ENCODE measurements around the gene EMC6.
"Not testable (repeated sequence)": the region's sequence is repeated elsewhere in the genome, so short reads cannot be mapped to it uniquely, and the experiment has no call there.

The EMC6 gene

GRCh38 chr17:3682033-3682432, 13.4 kb downstream of the EMC6 start:
- DNase-seq = no peak

DNA sequence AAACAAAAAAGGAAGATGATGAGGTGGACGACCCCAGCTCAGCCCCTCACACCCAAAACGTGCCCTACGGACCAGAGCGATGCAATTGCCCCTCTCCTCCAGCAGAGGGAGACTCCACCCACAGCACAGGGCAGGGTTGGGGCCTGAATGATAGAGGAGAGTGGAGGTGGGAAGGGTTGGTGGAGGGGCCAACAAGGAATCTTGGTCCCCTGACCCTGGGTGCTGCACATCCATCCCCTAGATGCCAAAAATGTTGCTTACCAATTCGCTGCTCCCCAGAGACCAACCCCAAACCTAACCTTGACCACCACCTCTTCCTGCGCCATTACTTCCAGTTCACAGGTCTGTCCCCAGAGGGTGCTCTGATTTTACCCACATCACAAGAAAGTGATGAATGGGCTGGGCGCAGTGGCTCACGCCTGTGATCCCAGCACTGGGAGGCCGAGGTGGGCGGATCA, 14.5 kb downstream of the EMC6 start:
- no peak for DNase-seq

DNA sequence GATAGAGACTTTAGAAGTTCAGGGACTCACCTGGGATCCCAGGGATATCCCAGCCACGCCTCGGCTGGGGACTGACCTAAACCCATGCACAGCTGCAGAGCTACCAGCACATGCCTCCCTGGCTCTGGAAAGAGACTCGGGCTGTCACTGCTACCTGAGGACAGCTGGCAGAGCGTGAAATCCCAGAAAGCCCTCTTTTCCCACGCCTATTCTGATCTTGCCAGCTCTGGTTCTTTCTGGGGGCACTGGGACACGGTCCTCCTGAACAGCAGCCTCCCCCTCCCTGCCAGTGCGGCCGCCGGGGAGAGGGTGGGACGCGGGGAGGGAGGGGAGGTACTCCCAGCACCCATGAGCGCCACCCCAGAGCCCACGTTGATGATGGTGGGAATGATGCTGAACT, 16.6 kb downstream of the EMC6 start:
- DNase-seq = no peak

GRCh38 chr17:3688027-3688553, 19.5 kb downstream of the EMC6 start:
- DNase-seq = no peak

DNA sequence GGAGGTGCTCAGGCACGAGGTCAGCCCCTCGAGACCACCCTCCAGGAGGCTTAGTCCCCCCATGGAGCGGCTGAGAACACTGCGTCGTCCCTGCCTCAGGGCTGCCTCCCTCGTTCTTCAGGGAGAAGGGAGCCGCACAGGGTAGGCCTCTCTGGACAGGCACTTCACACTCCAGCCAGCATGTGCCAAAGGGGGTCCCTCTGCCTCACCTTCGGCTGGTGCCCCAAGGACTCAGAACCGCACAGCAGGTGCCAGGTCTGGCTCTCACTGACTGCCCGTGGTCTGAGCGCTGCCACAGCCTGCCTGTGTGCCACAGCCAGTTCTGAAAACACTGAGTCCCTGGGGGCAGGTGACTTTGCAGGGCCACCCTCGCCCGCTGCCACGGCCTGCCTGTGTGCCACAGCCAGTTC, 20.2 kb downstream of the EMC6 start:
- no peak for DNase-seq

- no peak for DNase-seq
Observed at GRCh38 chr17:3689262-3690093, 20.9 kb downstream of the EMC6 start.

GRCh38 chr17:3690094-3690715, 21.6 kb downstream of the EMC6 start:
- DNase-seq = no peak

DNA sequence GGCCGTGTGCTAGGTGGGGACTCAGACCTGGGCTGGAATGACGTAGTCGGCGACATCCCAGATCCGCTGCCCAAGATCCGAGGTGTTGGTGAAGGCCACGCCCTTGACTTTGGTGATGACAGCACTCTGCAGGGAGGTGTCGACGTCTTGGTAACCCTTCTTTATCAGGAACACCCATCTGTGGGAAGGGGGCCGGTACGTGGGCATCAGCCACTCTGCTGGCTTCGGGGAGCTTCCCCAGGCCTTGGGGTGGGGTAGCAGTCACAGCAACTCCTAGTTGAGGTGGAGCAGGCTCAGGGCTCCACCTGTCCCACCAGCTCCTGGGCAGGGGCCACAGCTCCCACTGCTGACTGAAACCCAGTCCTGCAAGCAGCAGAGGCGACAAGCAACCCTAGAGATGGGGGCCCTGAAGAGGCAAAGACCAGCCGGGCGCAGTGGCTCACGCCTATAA, 23.0 kb downstream of the EMC6 start:
- DNase-seq = no peak

DNA sequence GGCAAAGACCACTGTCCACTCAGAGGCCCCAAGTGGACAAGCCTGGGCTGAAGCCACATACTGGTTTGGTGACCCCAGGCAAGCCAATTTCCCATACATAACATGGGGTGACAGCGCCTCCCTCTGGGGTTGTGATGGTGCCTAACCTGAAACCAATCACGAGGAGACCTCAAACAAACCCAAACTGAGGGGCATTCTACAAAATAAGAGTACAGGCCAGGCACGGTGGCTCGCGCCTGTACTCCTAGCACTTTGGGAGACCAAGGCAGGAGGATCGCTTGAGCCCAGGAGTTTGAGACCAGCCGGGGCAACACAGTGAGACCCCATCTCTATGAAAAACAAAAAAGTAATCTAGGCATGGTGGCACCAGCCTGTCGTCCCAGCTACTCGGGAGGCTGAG, 23.7 kb downstream of the EMC6 start:
- no peak for DNase-seq

GRCh38 chr17:3693141-3693540, 24.5 kb downstream of the EMC6 start:
- DNase-seq = no peak

GRCh38 chr17:3693829-3694231, 25.2 kb downstream of the EMC6 start:
- DNase-seq = no peak

GRCh38 chr17:3695129-3695722, 26.6 kb downstream of the EMC6 start:
- DNase-seq = no peak

DNA sequence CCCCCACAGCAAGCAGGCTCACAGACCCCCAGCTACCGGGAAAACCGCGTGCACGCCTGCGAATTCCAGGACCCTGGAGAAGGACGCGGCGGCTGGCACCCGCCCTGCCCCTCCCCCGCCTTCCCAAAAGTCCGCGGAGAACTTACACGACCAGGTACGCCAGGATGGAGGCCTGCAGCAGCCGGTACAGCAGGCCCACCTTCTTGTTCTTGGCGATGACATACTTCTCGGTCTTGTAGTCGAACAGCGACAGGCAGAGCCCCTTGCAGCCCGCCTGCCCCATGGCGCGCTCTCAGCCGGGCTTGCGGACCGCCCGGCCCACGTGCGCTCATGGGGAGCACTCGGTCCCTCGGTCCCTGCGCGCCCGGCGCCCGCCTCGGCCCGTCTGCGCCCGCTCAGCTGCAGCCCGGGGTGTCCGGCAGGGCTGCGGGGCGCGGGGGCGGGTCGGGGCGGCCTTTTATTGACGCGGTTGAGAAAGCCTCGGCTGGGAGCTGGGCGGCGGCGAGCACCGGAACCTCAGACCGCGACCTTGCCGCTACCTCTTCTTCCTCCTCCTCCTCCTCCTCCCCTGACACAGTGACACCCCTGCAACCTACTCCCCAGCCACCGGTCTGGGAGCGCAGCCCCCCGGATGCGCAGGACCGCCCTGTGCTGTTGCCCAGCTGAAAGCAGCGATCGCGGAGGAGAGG, 27.3 kb downstream of the EMC6 start, which contains the start of gene P2RX5:
Gene P2RX5, minus strand, starts transcription at position 433 of the 689 bp plus-strand sequence. Its CDS starts 150 bp downstream, at position 283.
- DNase-seq = no peak

DNA sequence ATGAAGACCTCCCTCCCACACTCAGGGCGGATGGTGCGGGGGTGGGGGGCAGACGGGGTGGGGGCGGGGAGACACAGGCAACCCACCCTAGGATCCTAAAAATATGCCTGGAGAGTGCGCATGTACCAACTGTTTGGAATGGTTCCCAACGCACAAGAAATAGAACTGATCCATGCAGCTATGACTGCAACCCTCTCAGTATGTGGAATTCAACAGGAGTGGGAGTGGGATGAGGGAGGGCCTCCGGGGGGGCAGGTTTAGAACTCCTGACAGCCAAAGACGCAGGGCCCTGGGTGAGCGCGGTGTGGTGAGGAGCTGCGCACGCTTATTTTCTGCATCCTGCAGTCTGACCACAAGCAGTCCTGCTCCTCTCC, 28.5 kb downstream of the EMC6 start:
- DNase-seq = no peak

DNA sequence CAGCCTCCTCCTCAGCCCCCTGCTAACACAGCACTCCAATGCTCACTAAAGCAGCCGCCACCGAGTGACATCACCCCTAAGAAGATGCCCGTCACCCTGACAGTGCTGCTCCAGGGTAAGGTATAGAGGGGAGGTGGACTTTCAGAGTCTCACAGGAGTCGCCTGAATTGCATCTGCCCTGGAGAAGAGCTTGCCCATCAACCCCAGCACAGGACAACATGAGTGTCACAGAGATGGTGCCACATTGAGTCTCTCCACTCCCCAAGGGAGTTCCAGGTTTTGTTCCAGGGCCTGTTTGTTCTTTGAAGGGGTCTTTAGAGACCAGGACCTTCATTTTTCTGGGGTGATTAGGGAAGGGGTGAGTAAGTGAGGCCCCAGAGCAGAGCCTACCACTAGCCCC, 29.5 kb downstream of the EMC6 start:
- DNase-seq = no peak

DNA sequence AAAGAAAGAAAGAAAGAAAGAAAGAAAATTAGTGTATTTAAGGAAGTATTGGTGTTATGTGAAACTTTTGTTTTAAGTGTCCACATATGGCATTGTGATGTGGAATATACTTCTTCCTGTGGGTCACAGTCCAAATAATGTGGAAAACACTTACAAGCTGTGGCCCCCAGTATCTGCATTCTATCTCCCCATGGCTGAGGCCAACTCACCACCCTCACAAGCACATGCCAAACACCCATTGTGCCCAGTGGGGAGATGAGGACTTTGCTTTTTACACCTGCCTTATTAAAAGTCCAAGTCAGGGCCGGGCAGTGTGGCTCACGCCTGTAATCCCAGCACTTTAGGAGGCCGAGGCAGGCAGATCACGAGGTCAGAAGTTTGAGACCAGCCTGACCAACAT, 31.3 kb downstream of the EMC6 start:
- DNase-seq = no peak

DNA sequence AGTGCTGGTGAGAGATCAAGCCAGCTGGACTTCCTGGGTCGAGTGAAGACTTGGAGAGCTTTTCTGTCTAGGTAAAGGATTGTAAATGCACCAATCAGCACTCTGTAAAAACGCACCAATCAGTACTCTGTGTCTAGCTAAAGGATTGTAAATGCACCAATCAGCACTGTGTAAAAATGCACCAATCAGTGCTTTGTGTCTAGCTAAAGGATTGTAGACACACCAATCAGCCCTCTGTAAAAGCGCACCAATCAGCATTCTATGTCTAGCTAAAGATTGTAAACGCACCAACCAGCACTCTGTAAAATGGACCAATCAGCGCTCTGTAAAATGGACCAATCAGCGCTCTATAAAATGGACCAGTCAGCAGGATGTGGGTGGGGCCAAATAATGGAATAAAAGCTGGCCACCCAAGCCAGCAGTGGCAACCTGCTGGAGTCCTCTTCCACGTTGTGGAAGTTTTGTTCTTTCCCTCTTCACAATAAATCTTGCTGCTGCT, 33.5 kb downstream of the EMC6 start:
- DNase-seq = not testable (repeated sequence)

GRCh38 chr17:3704931-3705717, 36.5 kb downstream of the EMC6 start:
- DNase-seq = no peak

DNA sequence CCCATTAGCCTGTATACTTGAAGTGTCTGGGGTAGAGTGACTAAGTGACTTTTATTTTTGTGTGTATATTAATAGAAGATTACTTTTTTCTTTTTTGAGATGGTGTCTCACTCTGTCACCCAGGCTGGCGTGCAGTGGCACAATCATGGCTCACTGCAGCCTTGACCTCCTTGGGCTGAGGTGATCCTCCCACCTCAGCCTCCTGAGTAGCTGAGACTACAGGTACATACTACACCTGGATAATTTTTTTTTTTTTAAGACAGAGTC, 37.0 kb downstream of the EMC6 start:
- DNase-seq = not testable (repeated sequence)

DNA sequence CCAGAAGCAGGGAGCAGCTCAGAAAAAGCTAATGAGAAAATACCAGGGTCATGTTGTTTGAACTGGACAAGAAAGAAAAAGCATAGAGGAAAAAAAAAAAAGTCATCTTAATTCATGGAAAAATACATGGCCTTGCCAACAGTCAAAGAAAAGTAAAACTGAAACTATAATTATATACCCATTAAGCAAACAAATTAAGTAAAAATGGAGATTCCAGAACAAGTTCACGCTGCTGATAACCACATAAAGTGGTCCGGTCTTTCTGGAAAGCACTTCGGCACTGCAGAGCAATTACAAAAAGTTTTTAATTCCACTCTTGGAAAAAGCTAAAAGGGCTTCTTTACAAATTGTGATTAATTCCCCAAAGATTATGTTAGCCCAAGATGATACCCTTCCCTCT, 39.8 kb downstream of the EMC6 start:
- DNase-seq = no peak

GRCh38 chr17:3710951-3711383, 42.4 kb downstream of the EMC6 start:
- peak; percentile 36 for DNase-seq

- no peak for DNase-seq
Observed at GRCh38 chr17:3712811-3713463, 44.3 kb downstream of the EMC6 start.
